GM20000 (cell line): Measurements from ENCODE around the gene SPON2.

Experiments
- DNase-seq: peaks from one replicate; pipeline ENCODE4 v3.0.0; 2012; ENCODE audit warnings: low spot score
- CTCF ChIP-seq: IDR thresholded peaks from 2 replicates; pipeline ENCODE4 v1.5.1; 2012; ENCODE audit warnings: mild to moderate bottlenecking, control low read depth; ENCODE audit errors: extremely low read depth, missing control alignments

The SPON2 gene

GRCh38 chr4:1179089-1179441 lies 6.7 kb upstream of the SPON2 start:
- no peak for TF ChIP-seq CTCF
- DNase-seq = no peak

- no peak for DNase-seq
- TF ChIP-seq CTCF = no peak
These were observed 6.1 kb upstream of the SPON2 start for GRCh38 chr4:1178300-1179088.

- TF ChIP-seq CTCF = no peak
- DNase-seq = no peak
These were observed 5.1 kb upstream of the SPON2 start for GRCh38 chr4:1177274-1178141.

GRCh38 chr4:1176398-1177273 lies 4.3 kb upstream of the SPON2 start:
- DNase-seq = no peak
- TF ChIP-seq CTCF = no peak

GRCh38 chr4:1175635-1176229 lies 3.3 kb upstream of the SPON2 start:
- TF ChIP-seq CTCF = no peak

GRCh38 chr4:1174941-1175634 lies 2.7 kb upstream of the SPON2 start:
- no peak for DNase-seq
- no peak for TF ChIP-seq CTCF

More at GRCh38 chr4:1175635-1176229, 3.3 kb upstream of the SPON2 start:
- DNase-seq = no peak
